Measurements from ENCODE around the gene GOLM1. TPM values are rescaled to one million over a fixed set of nuclear protein-coding genes. Genes with fewer than 3 reads are reported as not detected.

The GOLM1 gene
- total RNA-seq, 1 donor from 2014 or later: 0.80 TPM

GRCh38 chr9:86097510-86098224 is 1.7 kb downstream of the GOLM1 start:
- H3K4me3 Mint-ChIP-seq: peak overlapping the region; percentile 11

GRCh38 chr9:86096386-86096785 is 3.0 kb downstream of the GOLM1 start:
- Mint-ChIP-seq H3K27me3 (peaks cover 30% of the 10 kb centered on the region), H3K36me3 (ENCODE audit: low read depth) (peaks cover 1% of the 10 kb centered on the region), H3K27ac (no peak overlapping the region), H3K9me3 (no peaks in the 10 kb centered on the region), H3K4me1 (peaks cover 7% of the 10 kb centered on the region), H3K4me3 (no peak overlapping the region)
- no peak for DNase-seq
- ATAC-seq (ENCODE audit: low read depth): no peak
- POLR2A ChIA-PET: no interaction called here
- TF ChIP-seq CTCF (IDR thresholded peaks at IDR 0.05): no peak
- intact Hi-C loops (cut with micrococcal nuclease): no loop called here
- CTCF ChIA-PET: no interaction called here

More at GRCh38 chr9:86097510-86098224, 1.7 kb downstream of the GOLM1 start:
- Mint-ChIP-seq H3K27ac (no peak overlapping the region), H3K9me3 (no peaks in the 10 kb centered on the region), H3K36me3 (ENCODE audit: low read depth) (peaks cover 1% of the 10 kb centered on the region), H3K27me3 (peaks cover 33% of the 10 kb centered on the region), H3K4me1 (peaks cover 7% of the 10 kb centered on the region)
- ChIA-PET POLR2A (interaction anchor here (0.6 kb wide), 1 partner anchor 154 kb away, joined by 3 read pairs; no protein-coding TSS in a partner anchor), CTCF (no interaction called here)
- TF ChIP-seq CTCF (IDR thresholded peaks at IDR 0.05): no peak
- intact Hi-C loops (cut with micrococcal nuclease): no loop called here
- ATAC-seq (ENCODE audit: low read depth) (no peak), DNase-seq (no peak)

- Mint-ChIP-seq H3K9me3 (no peaks in the 10 kb centered on the region), H3K36me3 (ENCODE audit: low read depth) (no peaks in the 10 kb centered on the region), H3K4me1 (peaks cover 2% of the 10 kb centered on the region), H3K27ac (no peak overlapping the region), H3K27me3 (peaks cover 24% of the 10 kb centered on the region), H3K4me3 (no peak overlapping the region)
- DNase-seq: no peak
- no peak for TF ChIP-seq CTCF (IDR thresholded peaks at IDR 0.05)
- intact Hi-C loops (cut with micrococcal nuclease): no loop called here
- no peak for ATAC-seq (ENCODE audit: low read depth)
- ChIA-PET POLR2A (no interaction called here), CTCF (no interaction called here)
Observed at GRCh38 chr9:86093788-86094555, 5.4 kb downstream of the GOLM1 start.

- ChIA-PET CTCF (no interaction called here), POLR2A (no interaction called here)
- Mint-ChIP-seq H3K27me3 (peaks cover 13% of the 10 kb centered on the region), H3K27ac (no peak overlapping the region), H3K36me3 (ENCODE audit: low read depth) (no peaks in the 10 kb centered on the region), H3K4me1 (no peaks in the 10 kb centered on the region), H3K4me3 (no peak overlapping the region), H3K9me3 (no peaks in the 10 kb centered on the region)
- intact Hi-C loops (cut with micrococcal nuclease): no loop called here
- ATAC-seq (ENCODE audit: low read depth): no peak
- no peak for DNase-seq
- no peak for TF ChIP-seq CTCF (IDR thresholded peaks at IDR 0.05)
Observed at GRCh38 chr9:86091477-86091876, 7.9 kb downstream of the GOLM1 start.

DNA sequence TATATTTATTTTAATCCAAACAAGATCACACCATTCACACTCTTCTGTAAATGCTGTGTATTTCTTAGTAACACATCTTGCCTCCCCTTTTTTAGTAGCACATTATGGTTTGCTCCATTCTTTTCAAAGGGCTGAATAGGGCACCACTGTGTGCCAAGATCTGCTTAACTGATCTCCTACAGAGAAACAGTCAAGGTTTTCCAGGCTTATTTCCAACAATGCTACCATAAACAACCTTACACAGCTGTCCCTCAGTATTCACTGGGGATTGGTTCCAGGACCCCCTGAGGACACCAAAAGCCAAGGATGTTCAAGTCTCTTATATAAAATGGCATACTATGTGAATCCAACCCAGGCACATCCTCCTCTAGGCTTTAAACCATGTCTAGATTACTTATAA is 16.5 kb downstream of the GOLM1 start:
- POLR2A ChIA-PET: no interaction called here
- Mint-ChIP-seq H3K4me3 (no peak overlapping the region), H3K4me1 (no peaks in the 10 kb centered on the region), H3K27ac (no peak overlapping the region), H3K36me3 (ENCODE audit: low read depth) (no peaks in the 10 kb centered on the region), H3K9me3 (no peaks in the 10 kb centered on the region), H3K27me3 (no peaks in the 10 kb centered on the region)
- ATAC-seq (ENCODE audit: low read depth) (no peak), DNase-seq (no peak)
- CTCF ChIA-PET: no interaction called here
- TF ChIP-seq CTCF (IDR thresholded peaks at IDR 0.05): no peak
- intact Hi-C loops (cut with micrococcal nuclease): no loop called here
